T-cell (primary cell): ENCODE results near the gene SSUH2. TPM values are rescaled to one million over a fixed set of nuclear protein-coding genes. Genes with fewer than 3 reads are reported as not detected.

Source experiments
- ATAC-seq, 4 experiments: fragments of 200-7000 bp in 3 of 4; fragments of 150-1000 bp in 1 of 4; cut with Tn5 transposase; replicated peaks in 1 of 4; 1 replicate in 3 of 4; 2 replicates in 1 of 4; pipeline ENCODE4 v1.10.0; 2021; ENCODE audit warnings: moderate library complexity in 3 of 4, mild to moderate bottlenecking in 2 of 4, moderate number of reproducible peaks in 1 of 4
- CTCF ChIA-PET, 2 donors: fragments of 300-600 bp; sonication (Branson Sonifier 250); formaldehyde crosslinking; loops; one replicate each; lab custom pipeline; 2022; ENCODE audit warnings: antibody characterized with exemption in 2 of 2; lab: Charles Lee
- POLR2A ChIA-PET, 2 donors: fragments of 300-600 bp; sonication (Branson Sonifier 250); formaldehyde crosslinking; loops; one replicate each; lab custom pipeline; 2022; ENCODE audit warnings: antibody characterized with exemption in 2 of 2; lab: Charles Lee
- DNase-seq, 35 experiments: peaks; one replicate each; pipeline versions ENCODE4 v3.0.0 to v3.0.0-alpha.2; 2013 to 2023
- H3K27ac ChIP-seq: one replicate; pipeline ENCODE4 v1.5.1; 2013; ENCODE audit warnings: low read length
- H3K27me3 ChIP-seq, 2 experiments: replicated peaks in 1 of 2; 1 replicate in 1 of 2; 2 replicates in 1 of 2; pipeline versions ENCODE4 v1.6.1 to v1.7.0; 2013; ENCODE audit warnings: low read length in 1 of 2, mixed read lengths in 1 of 2; ENCODE audit not compliant: control insufficient read depth in 2 of 2, insufficient read depth in 2 of 2; ENCODE audit errors: extremely low read depth in 1 of 2
- H3K36me3 ChIP-seq, 2 donors: 1 replicate in 1 of 2; 2 replicates in 1 of 2; pipeline versions ENCODE4 v1.6.1 to v1.7.0; 2013; ENCODE audit warnings: low read length in 1 of 2; ENCODE audit not compliant: control insufficient read depth in 2 of 2, insufficient read depth in 1 of 2; ENCODE audit errors: extremely low read depth in 1 of 2
- H3K4me1 ChIP-seq, 2 experiments: 1 replicate in 1 of 2; 2 replicates in 1 of 2; pipeline versions ENCODE4 v1.6.1 to v1.7.0; 2013; ENCODE audit warnings: low read length in 2 of 2, mixed read lengths in 1 of 2; ENCODE audit not compliant: insufficient read depth in 2 of 2, control insufficient read depth in 1 of 2; ENCODE audit errors: extremely low read depth in 1 of 2
- H3K4me3 ChIP-seq, 2 donors: 1 replicate in 1 of 2; 2 replicates in 1 of 2; pipeline versions ENCODE4 v1.5.1 to v1.7.0; 2013; ENCODE audit warnings: mild to moderate bottlenecking in 2 of 2, low read length in 1 of 2, moderate library complexity in 1 of 2; ENCODE audit not compliant: control insufficient read depth in 1 of 2; ENCODE audit errors: extremely low read depth in 1 of 2
- H3K9me3 ChIP-seq: 2 replicates; pipeline ENCODE4 v1.7.0; 2013
- H3K27ac Mint-ChIP-seq, 2 donors: one replicate each; pipeline ENCODE4 v1.8.0; 2020 to 2021; ENCODE audit warnings: mild to moderate bottlenecking in 2 of 2, mixed read lengths in 2 of 2
- H3K27me3 Mint-ChIP-seq, 2 donors: one replicate each; pipeline ENCODE4 v1.8.0; 2021 to 2022; ENCODE audit warnings: mixed read lengths in 2 of 2
- H3K36me3 Mint-ChIP-seq: one replicate; pipeline ENCODE4 v1.8.0; 2021; ENCODE audit warnings: mixed read lengths
- H3K4me1 Mint-ChIP-seq, 3 donors: one replicate each; pipeline ENCODE4 v1.8.0; 2020 to 2022; ENCODE audit warnings: mixed read lengths in 3 of 3, mild to moderate bottlenecking in 1 of 3
- H3K4me3 Mint-ChIP-seq, 3 donors: one replicate each; pipeline ENCODE4 v1.8.0; 2020 to 2022; ENCODE audit warnings: mild to moderate bottlenecking in 3 of 3, mixed read lengths in 3 of 3, moderate library complexity in 3 of 3
- H3K9me3 Mint-ChIP-seq, 3 donors: one replicate each; pipeline ENCODE4 v1.8.0; 2020 to 2022; ENCODE audit warnings: mixed read lengths in 3 of 3
- WGBS: methylation state at CpG from one replicate; pipeline ENCODE4 v1.1.5; 2013; ENCODE audit warnings: missing lambda C conversion rate; ENCODE audit not compliant: insufficient coverage; 5-methylcytosine and 5-hydroxymethylcytosine counted together
- total RNA-seq, 35 experiments: library from RNA in 6 of 35; stranded (reverse) in 6 of 35; fragments of 120-200 nt in 1 of 35; gene quantifications; one replicate each; pipeline versions ENCODE4 v1.2.1 to v1.2.4 and lab custom pipeline; 2013 to 2026

SSUH2 gene
- total RNA-seq, 5 donors from 2014 or later (not counting 1 experiment from before 2014, with no cell fraction given) = 0.13 TPM; not detected in 4

- CTCF ChIA-PET = no interaction called here
- no peak for ATAC-seq
- no peak overlapping the region for H3K27ac Mint-ChIP-seq
These were observed 23.6 kb upstream of the SSUH2 start for GRCh38 chr3:8668216-8668615.

DNA sequence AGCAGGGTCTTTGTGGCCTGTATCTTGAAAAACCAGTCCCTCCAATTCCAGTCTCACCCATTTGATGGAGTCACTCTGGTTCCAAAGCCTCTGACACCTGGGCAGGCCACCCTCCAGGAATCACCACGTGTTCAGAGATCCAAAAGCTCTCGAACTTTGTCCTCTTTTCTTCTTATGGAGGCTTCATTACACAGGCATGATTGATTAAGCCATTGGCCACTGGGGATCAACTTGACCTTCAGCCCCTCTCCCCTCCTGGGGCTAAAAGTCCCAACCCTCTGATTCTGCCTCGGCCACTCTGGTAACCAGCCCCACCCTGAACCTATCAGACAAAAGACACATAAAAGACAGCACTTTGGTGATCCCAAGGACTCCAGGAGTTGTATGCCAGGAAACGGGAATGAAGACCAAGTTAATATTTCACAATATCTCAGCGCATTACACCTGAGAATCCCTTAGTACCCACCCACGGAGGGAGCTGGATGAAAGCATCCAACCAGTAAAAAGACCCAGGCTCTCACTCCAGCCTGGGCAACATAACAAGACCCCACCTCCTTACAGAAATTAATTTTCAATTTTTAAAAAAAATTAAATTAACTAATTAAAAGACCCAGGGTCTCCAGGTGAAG is 23.0 kb upstream of the SSUH2 start:
- ChIA-PET CTCF (no interaction called here), POLR2A (no interaction called here)
- Histone ChIP-seq H3K27ac (no peak overlapping the region), H3K4me3 (no peak overlapping the region), H3K4me1 (no peaks in the 10 kb centered on the region), H3K36me3 (no peaks in the 10 kb centered on the region), H3K9me3 (no peaks in the 10 kb centered on the region), H3K27me3 (peaks cover 0 to 8% of the 10 kb centered on the region in 2 experiments)
- Mint-ChIP-seq H3K9me3 (peaks cover 0 to 5% (median 5%) of the 10 kb centered on the region in 3 donors), H3K4me1 (no peaks in the 10 kb centered on the region), H3K27me3 (peaks cover 9 to 15% of the 10 kb centered on the region in 2 donors), H3K4me3 (no peak overlapping the region), H3K27ac (no peak overlapping the region), H3K36me3 (no peaks in the 10 kb centered on the region)
- ATAC-seq (no peak), DNase-seq (no peak)
- 63% methylated on average over 5 of the region's 6 CpGs for WGBS

More at GRCh38 chr3:8668216-8668615, 23.6 kb upstream of the SSUH2 start:
- POLR2A ChIA-PET = no interaction called here
- Histone ChIP-seq H3K27ac (no peak overlapping the region), H3K27me3 (peaks cover 0 to 7% of the 10 kb centered on the region in 2 experiments), H3K36me3 (no peaks in the 10 kb centered on the region), H3K4me3 (no peak overlapping the region), H3K4me1 (no peaks in the 10 kb centered on the region), H3K9me3 (no peaks in the 10 kb centered on the region)
- peaks cover 0 to 5% (median 5%) of the 10 kb centered on the region in 3 donors for H3K9me3 Mint-ChIP-seq
- H3K4me3 Mint-ChIP-seq = no peak overlapping the region
- no peak for DNase-seq
- H3K4me1 Mint-ChIP-seq = no peaks in the 10 kb centered on the region
- H3K36me3 Mint-ChIP-seq = no peaks in the 10 kb centered on the region
- peaks cover 9 to 11% of the 10 kb centered on the region in 2 donors for H3K27me3 Mint-ChIP-seq

DNA sequence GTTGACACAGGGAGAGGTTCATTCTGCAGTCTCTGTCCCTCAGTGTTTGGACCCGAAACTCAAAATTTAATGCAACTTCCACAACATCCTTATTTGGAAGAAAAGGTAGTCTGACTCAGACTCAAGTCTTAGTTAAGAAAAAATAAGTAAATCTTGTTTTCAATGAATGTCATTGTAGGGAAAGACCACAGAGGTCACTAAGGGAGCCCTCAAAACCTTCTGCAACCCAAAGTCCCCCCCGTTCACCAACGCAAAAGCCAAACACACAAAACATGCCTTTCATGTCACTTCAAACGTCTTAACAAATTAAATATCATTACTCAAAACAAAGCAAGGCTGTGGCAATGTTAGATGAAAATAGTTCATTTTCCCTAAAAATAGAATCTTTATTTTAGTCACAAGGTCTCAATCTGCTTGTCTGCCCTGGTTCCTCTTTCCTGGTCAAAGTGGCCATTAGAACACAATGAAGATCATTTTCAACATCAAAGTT is 20.9 kb upstream of the SSUH2 start:
- H3K9me3 ChIP-seq = no peaks in the 10 kb centered on the region
- H3K27ac ChIP-seq = no peak overlapping the region
- Mint-ChIP-seq H3K9me3 (peaks cover 0 to 5% (median 0%) of the 10 kb centered on the region in 3 donors), H3K27me3 (peaks cover 12 to 19% of the 10 kb centered on the region in 2 donors), H3K4me1 (no peaks in the 10 kb centered on the region), H3K4me3 (no peak overlapping the region), H3K27ac (no peak overlapping the region), H3K36me3 (no peaks in the 10 kb centered on the region)
- CTCF ChIA-PET = no interaction called here
- no peaks in the 10 kb centered on the region for H3K4me1 ChIP-seq
- peaks cover 0 to 8% of the 10 kb centered on the region in 2 experiments for H3K27me3 ChIP-seq
- no peak overlapping the region for H3K4me3 ChIP-seq
- no peaks in the 10 kb centered on the region for H3K36me3 ChIP-seq
- WGBS = no CpG with 5 or more reads among the region's 4 CpGs
- DNase-seq = no peak
- no peak for ATAC-seq
- POLR2A ChIA-PET = no interaction called here

DNA sequence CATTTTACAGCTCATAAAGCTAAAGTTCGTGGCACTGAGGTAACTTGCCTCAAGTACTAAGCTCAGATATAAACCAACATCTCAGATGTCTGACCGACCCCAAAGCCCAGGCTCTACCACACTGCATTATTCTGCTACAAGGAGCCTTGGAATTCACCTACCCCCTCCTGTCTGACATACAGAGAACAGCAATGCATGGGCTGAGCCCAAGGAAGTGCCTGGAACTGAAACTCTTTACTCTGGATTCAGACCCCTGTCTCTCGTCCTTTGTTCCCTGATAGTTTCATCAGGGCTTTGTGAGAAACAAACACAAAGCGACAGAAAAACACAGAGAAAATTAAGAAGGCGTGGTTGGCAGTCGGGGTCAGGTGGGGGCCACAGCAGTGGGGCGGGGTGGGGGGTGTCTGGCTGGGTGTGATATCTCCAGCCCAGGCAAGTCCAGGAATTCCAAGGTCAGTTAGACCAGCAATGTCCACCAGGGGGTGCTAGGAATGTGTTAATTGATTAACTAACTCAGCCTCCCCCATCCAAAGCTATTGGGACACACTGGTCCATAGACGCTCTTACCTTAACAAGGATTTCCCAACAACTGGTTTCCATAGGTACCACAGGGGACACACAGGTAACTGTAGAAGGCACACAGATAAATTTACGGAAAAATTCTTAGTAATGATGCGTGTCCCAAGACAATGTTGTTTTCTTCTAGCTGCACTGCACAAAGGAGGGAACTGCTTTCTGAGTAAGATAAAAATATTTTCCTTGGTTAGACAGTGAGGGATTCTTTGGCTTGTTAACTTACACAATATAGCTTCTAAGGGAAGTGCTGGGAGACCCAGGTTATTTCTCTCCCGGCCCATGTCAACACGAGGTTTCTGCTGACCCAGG is 18.8 kb upstream of the SSUH2 start:
- 70% methylated on average over 4 of the region's 12 CpGs for WGBS
- ChIA-PET POLR2A (no interaction called here), CTCF (interaction anchor here in 1 of 2 donors (0.5 kb wide), 1 partner anchor 7 kb away, joined by 3 read pairs; no protein-coding TSS in a partner anchor)
- H3K27me3 Mint-ChIP-seq = peaks cover 12 to 30% of the 10 kb centered on the region in 2 donors
- H3K4me1 Mint-ChIP-seq = peaks cover 0 to 2% (median 0%) of the 10 kb centered on the region in 3 donors
- peaks cover 0 to 10% of the 10 kb centered on the region in 2 experiments for H3K27me3 ChIP-seq
- DNase-seq (peak in 6 of 35 experiments; percentile 2 to 31 (median 7)), ATAC-seq (no peak)
- H3K4me3 ChIP-seq = no peak overlapping the region
- no peak overlapping the region for H3K27ac ChIP-seq
- H3K36me3 Mint-ChIP-seq = no peaks in the 10 kb centered on the region
- no peaks in the 10 kb centered on the region for H3K9me3 ChIP-seq
- H3K27ac Mint-ChIP-seq = no peak overlapping the region
- H3K4me3 Mint-ChIP-seq = no peak overlapping the region
- H3K9me3 Mint-ChIP-seq = peaks cover 0 to 5% (median 0%) of the 10 kb centered on the region in 3 donors
- H3K4me1 ChIP-seq = no peaks in the 10 kb centered on the region
- H3K36me3 ChIP-seq = no peaks in the 10 kb centered on the region

DNA sequence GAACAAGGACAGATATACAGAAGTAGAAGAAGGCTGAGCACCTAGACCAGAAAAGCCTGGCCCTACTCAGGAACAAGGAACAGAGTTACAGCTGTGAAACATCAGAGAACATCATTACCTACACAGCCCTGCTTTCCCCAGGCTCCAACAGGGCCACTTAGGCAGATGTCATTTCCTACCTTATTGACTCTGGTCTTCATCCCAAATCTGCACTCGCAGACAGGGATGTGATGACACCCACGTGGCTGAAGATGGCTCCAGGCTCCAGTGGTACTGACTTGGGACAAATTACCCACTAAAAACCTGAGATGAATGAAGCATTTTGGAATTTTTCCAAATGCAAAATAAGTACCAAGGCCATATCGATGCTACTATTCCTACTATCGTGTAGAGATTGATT is 18.0 kb upstream of the SSUH2 start:
- CTCF ChIA-PET = no interaction called here
- H3K9me3 ChIP-seq = no peaks in the 10 kb centered on the region
- ATAC-seq (no peak), DNase-seq (no peak)
- no peak overlapping the region for H3K27ac ChIP-seq
- H3K4me3 ChIP-seq = no peak overlapping the region
- 67% methylated on average over 3 of the region's 4 CpGs for WGBS
- H3K4me3 Mint-ChIP-seq = no peak overlapping the region
- peaks cover 0 to 2% (median 0%) of the 10 kb centered on the region in 3 donors for H3K4me1 Mint-ChIP-seq
- no peaks in the 10 kb centered on the region for H3K36me3 Mint-ChIP-seq
- H3K36me3 ChIP-seq = no peaks in the 10 kb centered on the region
- H3K27ac Mint-ChIP-seq = no peak overlapping the region
- H3K4me1 ChIP-seq = no peaks in the 10 kb centered on the region
- H3K27me3 ChIP-seq = peaks cover 0 to 14% of the 10 kb centered on the region in 2 experiments
- H3K27me3 Mint-ChIP-seq = peaks cover 12 to 29% of the 10 kb centered on the region in 2 donors
- H3K9me3 Mint-ChIP-seq = peaks cover 0 to 5% (median 0%) of the 10 kb centered on the region in 3 donors
- POLR2A ChIA-PET = no interaction called here
